Tibial nerve (tissue), 3 donors: ENCODE data around the gene EIF3B.

Source experiments
- CTCF ChIP-seq, 5 experiments: fragments of 200-600 bp in 3 of 5; fragments of 450-650 bp in 2 of 5; sonication (generic) in 3 of 5; IDR thresholded peaks; one replicate each; pipeline ENCODE4 v1.5.1; 2016 to 2019; ENCODE audit warnings: antibody characterized with exemption in 5 of 5, mild to moderate bottlenecking in 3 of 5, moderate library complexity in 2 of 5
- POLR2A ChIP-seq, 2 donors: fragments of 450-650 bp; IDR thresholded peaks; one replicate each; pipeline ENCODE4 v1.6.1; 2017; ENCODE audit warnings: antibody characterized with exemption in 2 of 2, mild to moderate bottlenecking in 2 of 2, moderate library complexity in 2 of 2

GRCh38 chr7:2357571-2357970 is 2.9 kb downstream of the EIF3B start:
- TF ChIP-seq CTCF (IDR thresholded peaks at IDR 0.05) (no peak), POLR2A (IDR thresholded peaks at IDR 0.05) (no peak)
